Measurements from ENCODE around the gene LRRC8B. TPM values are rescaled to one million over a fixed set of nuclear protein-coding genes. Genes with fewer than 3 reads are reported as not detected.

The LRRC8B gene
- total RNA-seq, 2 experiments from 2014 or later, result 4.4 to 9.9 TPM

- Histone ChIP-seq H3K27ac (ENCODE audit: low read depth, low read length, poor library complexity, severe bottlenecking) (no peak overlapping the region), H3K9me3 (ENCODE audit: low read length) (no peaks in the 10 kb centered on the region), H3K4me3 (ENCODE audit: low read depth, low read length, poor library complexity, severe bottlenecking) (no peak overlapping the region), H4K20me1 (ENCODE audit: insufficient read depth, low read length) (no peaks in the 10 kb centered on the region), H3K9me2 (ENCODE audit: insufficient read depth, low read length) (no peaks in the 10 kb centered on the region), H2AFZ (ENCODE audit: low read length) (no peak overlapping the region), H3K36me3 (ENCODE audit: insufficient read depth, low read length) (no peaks in the 10 kb centered on the region), H3K79me2 (ENCODE audit: insufficient read depth, low read depth, low read length) (no peaks in the 10 kb centered on the region), H3K4me1 (ENCODE audit: insufficient read depth, low read length, poor library complexity, severe bottlenecking) (no peaks in the 10 kb centered on the region), H3K4me2 (ENCODE audit: low read length) (no peak overlapping the region)
- no peak for DNase-seq (ENCODE audit: low spot score)
- intact Hi-C loops (cut with micrococcal nuclease; ENCODE audit: unreplicated experiment), result no loop called here
- ChIA-PET POLR2A (interaction anchor here (0.7 to 1.1 kb wide), 2 partner anchors 12 to 16 kb away, joined by 3 to 4 read pairs; no protein-coding TSS in a partner anchor), CTCF (ENCODE audit: unreplicated experiment) (no interaction called here)
- TF ChIP-seq EZH2phosphoT487 (IDR thresholded peaks at IDR 0.05; ENCODE audit: borderline replicate concordance, low read depth, low read length) (no peak), CTCF (conservative IDR thresholded peaks at IDR 0.05; ENCODE audit: low read length) (no peak)
- no TSS peak for BruUV-seq (replicated peaks)
Observed at GRCh38 chr1:89607586-89608318, 83.1 kb downstream of the LRRC8B start.

DNA sequence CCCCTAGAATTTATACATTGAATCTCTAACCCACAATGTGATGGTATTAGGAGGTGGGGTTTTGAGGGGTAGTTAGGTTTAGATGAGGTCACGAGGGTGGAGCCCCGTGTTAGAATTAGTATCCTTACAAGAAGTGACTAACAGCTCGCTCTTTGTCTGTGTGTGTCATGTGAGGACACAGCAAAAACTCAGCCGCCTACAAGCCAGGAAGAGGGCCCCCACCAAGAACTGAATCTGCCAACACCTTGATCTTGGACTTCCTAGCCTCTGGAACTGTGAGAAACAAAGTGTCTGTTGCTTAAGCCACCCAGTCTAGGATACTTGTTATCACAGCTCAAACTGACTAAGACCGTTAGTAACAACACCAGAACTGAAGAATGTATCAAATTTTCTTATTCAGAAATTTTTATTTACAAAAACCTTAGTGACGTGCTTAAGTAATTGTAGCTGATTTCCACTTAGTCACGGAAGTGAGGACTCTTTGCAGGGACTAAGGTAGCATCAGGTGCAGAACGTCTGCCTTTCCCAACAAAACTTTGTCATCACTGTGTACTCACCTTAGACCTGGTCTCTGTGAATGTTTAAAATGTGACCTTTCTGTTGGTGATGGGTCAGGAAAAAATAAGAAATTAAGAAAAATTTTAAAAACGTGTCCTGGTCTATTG is 83.8 kb downstream of the LRRC8B start:
- Histone ChIP-seq H3K4me2 (ENCODE audit: low read length) (no peak overlapping the region), H3K36me3 (ENCODE audit: insufficient read depth, low read length) (no peaks in the 10 kb centered on the region), H3K27ac (ENCODE audit: low read depth, low read length, poor library complexity, severe bottlenecking) (no peak overlapping the region), H3K79me2 (ENCODE audit: insufficient read depth, low read depth, low read length) (no peaks in the 10 kb centered on the region), H2AFZ (ENCODE audit: low read length) (no peak overlapping the region), H4K20me1 (ENCODE audit: insufficient read depth, low read length) (no peaks in the 10 kb centered on the region), H3K4me1 (ENCODE audit: insufficient read depth, low read length, poor library complexity, severe bottlenecking) (no peaks in the 10 kb centered on the region), H3K4me3 (ENCODE audit: low read depth, low read length, poor library complexity, severe bottlenecking) (no peak overlapping the region), H3K9me3 (ENCODE audit: low read length) (no peaks in the 10 kb centered on the region), H3K9me2 (ENCODE audit: insufficient read depth, low read length) (no peaks in the 10 kb centered on the region)
- no peak for DNase-seq (ENCODE audit: low spot score)
- CTCF ChIA-PET (ENCODE audit: unreplicated experiment), result no interaction called here
- TF ChIP-seq CTCF (conservative IDR thresholded peaks at IDR 0.05; ENCODE audit: low read length) (no peak), EZH2phosphoT487 (IDR thresholded peaks at IDR 0.05; ENCODE audit: borderline replicate concordance, low read depth, low read length) (no peak)
- intact Hi-C loops (cut with micrococcal nuclease; ENCODE audit: unreplicated experiment), result no loop called here
- BruUV-seq (replicated peaks), result no TSS peak
- POLR2A ChIA-PET, result interaction anchor here (1.1 kb wide), 1 partner anchor 16 kb away, joined by 4 read pairs; no protein-coding TSS in a partner anchor

Data from OCI-LY7 (cell line).